ENCODE measurements around the gene TBX1. TPM values are rescaled to one million over a fixed set of nuclear protein-coding genes. Genes with fewer than 3 reads are reported as not detected.

Gene TBX1
- total and polyA plus RNA-seq, 2 of the 13 experiments (the other 11 are each of a cell fraction or from before 2014, with no cell fraction given): not detected

GRCh38 chr22:19755145-19755710 lies 5.3 kb upstream of the TBX1 start:
- H3K9me3 ChIP-seq (ENCODE audit: low read length): no peaks in the 10 kb centered on the region
- DNase-seq (ENCODE audit: low spot score) (no peak), ATAC-seq (no peak), FAIRE-seq (no peak)
- H3K27me3 ChIP-seq (ENCODE audit: control insufficient read depth in 1 of 2, insufficient read depth in 2 of 2, low read length in 2 of 2): peaks cover 17 to 94% of the 10 kb centered on the region in 2 experiments
- 0% methylated on average over 5 of the region's 59 CpGs for WGBS (ENCODE audit: low lambda C conversion rate)
- H3K4me1 ChIP-seq (ENCODE audit: insufficient read depth, low read length): peaks cover 29% of the 10 kb centered on the region; the same call in 1 of the 2 replicates
- intact Hi-C loops (cut with micrococcal nuclease; ENCODE audit: unreplicated experiment): no loop called here
- H3K79me2 ChIP-seq (ENCODE audit: insufficient read depth, low read length): no peaks in the 10 kb centered on the region
- no peaks in the 10 kb centered on the region for H3K36me3 ChIP-seq (replicated peaks in 1 of 2; ENCODE audit: control insufficient read depth in 1 of 2, insufficient read depth in 2 of 2, low read length in 2 of 2)
- no TSS peak for BruUV-seq (replicated peaks)
- no peaks in the 10 kb centered on the region; the same call in 1 of the 2 replicates for H4K20me1 ChIP-seq (ENCODE audit: insufficient read depth, low read length)
- no peak overlapping the region for H2AFZ ChIP-seq (ENCODE audit: low read length)
- TF ChIP-seq ZNF263 (CRISPR knock-in tag; IDR thresholded peaks at IDR 0.05) (peak; percentile 52; the same call in 1 of the 2 replicates), ZNF225 (CRISPR knock-in tag; IDR thresholded peaks at IDR 0.05) (no peak), YY1 (IDR thresholded peaks at IDR 0.05; ENCODE audit: insufficient read depth, insufficient replicate concordance, low read depth, low read length) (no peak)
- in situ Hi-C loops (cut with HindIII; ENCODE audit: extremely low pct_ligation_motif_present, low pct_unique_long_range_greater_than_20kb): loop anchor here (10.0 kb wide), 1 partner anchor 160 kb away; no protein-coding TSS in a partner anchor
- ChIA-PET CTCF (ENCODE audit: low intra/inter-chr PET ratio, low total read pairs) (interaction anchor here (3.1 kb wide), 1 partner anchor 155 kb away, joined by 14 read pairs; no protein-coding TSS in a partner anchor), POLR2A (no interaction called here)
- H3K4me3 ChIP-seq (replicated peaks in 1 of 3; ENCODE audit: insufficient read depth in 1 of 3, low read depth in 2 of 3, low read length in 3 of 3): no peak overlapping the region
- no peak overlapping the region for H3K9ac ChIP-seq (ENCODE audit: insufficient read depth, low read depth, low read length)
- H3K27ac ChIP-seq (ENCODE audit: extremely low read length, insufficient read depth, low read length): no peak overlapping the region
- H3K4me2 ChIP-seq (ENCODE audit: low read depth, low read length): 0 out of 2 replicates have a peak overlapping the region, but pooled peaks have one; percentile 7

- no peak overlapping the region for H3K4me2 ChIP-seq (ENCODE audit: low read depth, low read length)
- no TSS peak for BruUV-seq (replicated peaks)
- no peak for DNase-seq (ENCODE audit: low spot score)
- H3K36me3 ChIP-seq (replicated peaks in 1 of 2; ENCODE audit: control insufficient read depth in 1 of 2, insufficient read depth in 2 of 2, low read length in 2 of 2): no peaks in the 10 kb centered on the region
- 15% methylated on average over 9 of the region's 26 CpGs for WGBS (ENCODE audit: low lambda C conversion rate)
- POLR2A ChIA-PET: no interaction called here
- no peaks in the 10 kb centered on the region for H3K79me2 ChIP-seq (ENCODE audit: insufficient read depth, low read length)
- no peak overlapping the region for H3K9ac ChIP-seq (ENCODE audit: insufficient read depth, low read depth, low read length)
- CTCF ChIA-PET (ENCODE audit: low intra/inter-chr PET ratio, low total read pairs): interaction anchor here (1.1 to 3.1 kb wide), 3 partner anchors 25 to 155 kb away, joined by 3 to 14 read pairs (median 4); no protein-coding TSS in a partner anchor
- in situ Hi-C loops (cut with HindIII; ENCODE audit: extremely low pct_ligation_motif_present, low pct_unique_long_range_greater_than_20kb) (loop anchor here (10.0 kb wide), 1 partner anchor 159 kb away; no protein-coding TSS in a partner anchor), intact Hi-C loops (cut with micrococcal nuclease; ENCODE audit: unreplicated experiment) (no loop called here)
- no peak overlapping the region for H2AFZ ChIP-seq (ENCODE audit: low read length)
- no peak overlapping the region for H3K27ac ChIP-seq (ENCODE audit: extremely low read length, insufficient read depth, low read length)
- no peak for FAIRE-seq
- H3K4me3 ChIP-seq (replicated peaks in 1 of 3; ENCODE audit: insufficient read depth in 1 of 3, low read depth in 2 of 3, low read length in 3 of 3): no peak overlapping the region
- TF ChIP-seq EZH2 (conservative IDR thresholded peaks at IDR 0.05; ENCODE audit: low read depth, low read length): 0 out of 2 replicates have a peak, but pooled peaks have one; percentile 37
- 0 out of 2 replicates have a peak, but pooled peaks have one; percentile 12 for TF ChIP-seq MTF2 (CRISPR knock-in tag; IDR thresholded peaks at IDR 0.05; ENCODE audit: borderline replicate concordance)
- TF ChIP-seq YEATS4 (CRISPR knock-in tag; IDR thresholded peaks at IDR 0.05; ENCODE audit: borderline replicate concordance): no peak
- TF ChIP-seq ZNF318 (CRISPR knock-in tag; IDR thresholded peaks at IDR 0.05): no peak
- peaks cover 29% of the 10 kb centered on the region; the same call in 1 of the 2 replicates for H3K4me1 ChIP-seq (ENCODE audit: insufficient read depth, low read length)
- no peaks in the 10 kb centered on the region; the same call in 1 of the 2 replicates for H4K20me1 ChIP-seq (ENCODE audit: insufficient read depth, low read length)
- H3K27me3 ChIP-seq (ENCODE audit: control insufficient read depth in 1 of 2, insufficient read depth in 2 of 2, low read length in 2 of 2): peaks cover 15 to 91% of the 10 kb centered on the region in 2 experiments
- H3K9me3 ChIP-seq (ENCODE audit: low read length): no peaks in the 10 kb centered on the region
- ATAC-seq: peak; percentile 13; the same call in 1 of the 3 replicates
These were observed 4.8 kb upstream of the TBX1 start for GRCh38 chr22:19755722-19756287.
